Astrocyte (in vitro differentiated cells and primary cell): ENCODE results near the gene ARL15.

Experiments used
- CTCF ChIP-seq: IDR thresholded peaks from 2 replicates; pipeline ENCODE4 v1.5.1; 2011; ENCODE audit warnings: low read depth, mild to moderate bottlenecking, inconsistent platforms, low read length, moderate library complexity; ENCODE audit not compliant: insufficient read depth
- EZH2 ChIP-seq: IDR thresholded peaks from 2 replicates; pipeline ENCODE4 v1.6.1; 2012; ENCODE audit warnings: mild to moderate bottlenecking, low read length, inconsistent platforms; ENCODE audit not compliant: insufficient read depth

GRCh38 chr5:54173251-54173650, 137.1 kb downstream of the ARL15 start:
- TF ChIP-seq CTCF, result no peak
- no peak for TF ChIP-seq EZH2
